Fibroblast of the conjunctiva (primary cell): ENCODE measurements around the gene SUDS3.
A peak's percentile ranks its signal among the peaks of the same experiment; 100 is the strongest.
"Not testable (repeated sequence)": the region's sequence is repeated elsewhere in the genome, so short reads cannot be mapped to it uniquely, and the experiment has no call there.

Experiments
- DNase-seq: peaks from one replicate; pipeline ENCODE4 v3.0.0-alpha.2; 2010; ENCODE audit warnings: low read depth

Gene SUDS3

DNA sequence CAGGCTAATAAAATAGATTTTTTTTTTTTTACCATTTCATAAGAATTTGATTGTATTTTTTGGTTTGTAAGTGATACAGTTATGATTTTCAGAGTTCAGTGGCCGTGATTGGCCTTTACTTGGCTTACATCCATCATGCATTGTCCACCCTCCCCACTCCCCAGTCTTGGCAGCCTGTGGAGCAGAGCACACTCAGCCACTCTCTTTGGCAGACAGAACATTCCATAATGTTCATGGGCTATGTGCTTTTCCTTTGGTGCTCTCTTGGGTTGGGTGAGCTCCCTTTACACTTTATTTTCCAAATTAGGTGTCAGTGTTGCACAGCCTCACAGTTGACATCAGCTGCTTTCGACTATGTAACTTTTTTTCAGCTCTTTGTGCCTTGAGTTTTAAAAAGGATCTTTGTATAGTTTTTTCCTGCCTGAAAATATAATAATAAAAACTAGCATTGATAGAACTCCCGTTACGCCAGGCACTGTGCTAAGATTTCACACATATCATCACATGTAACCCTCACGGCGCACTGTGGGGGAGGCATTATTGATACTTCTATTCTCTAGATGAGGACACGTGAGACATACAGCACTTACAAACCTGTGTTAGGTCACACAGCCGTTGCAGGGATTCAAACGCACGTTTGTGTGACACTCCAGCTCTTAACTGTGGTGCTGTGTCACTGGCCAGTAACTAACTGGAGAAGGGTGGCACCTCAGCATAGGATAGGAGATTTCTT lies 21.5 kb downstream of the SUDS3 start:
- DNase-seq: no peak

DNA sequence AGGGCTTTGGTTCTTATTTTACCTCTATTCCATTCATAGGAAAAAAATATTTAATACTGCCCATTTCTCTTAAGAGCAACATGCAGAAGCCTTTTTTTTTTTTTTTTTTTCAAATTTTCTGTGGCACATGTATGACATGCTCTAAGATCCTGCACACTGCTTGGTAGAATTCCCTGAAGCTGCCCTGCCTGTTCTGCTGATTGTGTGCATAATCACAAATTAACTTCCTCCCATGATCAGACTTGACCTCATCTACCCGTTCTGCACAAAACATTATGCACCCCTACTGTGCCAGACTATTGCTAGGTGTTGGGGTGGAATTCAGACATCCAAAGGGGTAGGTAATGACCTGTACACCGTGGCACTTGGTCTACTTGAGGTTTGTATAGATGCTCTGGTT lies 22.2 kb downstream of the SUDS3 start:
- DNase-seq: no peak

DNA sequence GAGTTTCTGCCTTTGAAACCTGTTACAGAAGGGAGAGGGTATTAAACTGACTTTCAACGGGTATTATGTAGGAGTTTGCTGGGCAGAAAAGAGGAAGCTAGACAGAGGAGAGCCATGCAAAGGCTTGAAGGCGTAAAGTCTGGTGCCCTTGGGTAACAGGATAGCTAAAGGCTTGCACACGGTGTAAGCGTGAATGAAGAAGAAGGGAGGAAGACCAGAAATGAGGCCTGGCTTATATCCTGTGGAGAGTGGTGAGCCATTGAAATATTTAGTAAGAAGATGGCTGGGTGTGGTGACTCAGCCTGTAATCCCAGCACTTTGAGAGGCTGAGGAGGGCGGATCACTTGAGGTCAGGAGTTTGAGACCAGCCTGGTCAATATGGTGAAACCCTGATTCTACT lies 22.6 kb downstream of the SUDS3 start:
- DNase-seq: no peak

DNA sequence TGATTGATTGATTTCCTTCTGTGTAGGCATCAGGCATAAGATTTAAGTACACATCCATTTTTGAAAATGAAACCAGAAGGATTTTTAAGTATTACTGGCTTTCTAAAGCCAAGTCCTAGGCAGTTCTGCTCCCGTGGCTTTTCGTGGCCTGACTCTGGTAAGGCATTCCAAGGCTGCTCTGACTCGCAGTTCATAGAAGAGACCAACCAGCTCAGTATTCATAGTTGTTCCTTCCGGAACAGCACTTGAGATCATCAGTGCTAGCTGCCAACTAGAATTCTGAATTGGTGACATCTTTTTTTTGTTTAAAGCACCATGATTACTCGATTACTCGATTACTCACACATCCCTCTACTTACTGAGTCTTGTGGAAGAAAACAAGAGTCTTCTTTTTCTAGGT lies 25.9 kb downstream of the SUDS3 start:
- DNase-seq: peak; percentile 32

DNA sequence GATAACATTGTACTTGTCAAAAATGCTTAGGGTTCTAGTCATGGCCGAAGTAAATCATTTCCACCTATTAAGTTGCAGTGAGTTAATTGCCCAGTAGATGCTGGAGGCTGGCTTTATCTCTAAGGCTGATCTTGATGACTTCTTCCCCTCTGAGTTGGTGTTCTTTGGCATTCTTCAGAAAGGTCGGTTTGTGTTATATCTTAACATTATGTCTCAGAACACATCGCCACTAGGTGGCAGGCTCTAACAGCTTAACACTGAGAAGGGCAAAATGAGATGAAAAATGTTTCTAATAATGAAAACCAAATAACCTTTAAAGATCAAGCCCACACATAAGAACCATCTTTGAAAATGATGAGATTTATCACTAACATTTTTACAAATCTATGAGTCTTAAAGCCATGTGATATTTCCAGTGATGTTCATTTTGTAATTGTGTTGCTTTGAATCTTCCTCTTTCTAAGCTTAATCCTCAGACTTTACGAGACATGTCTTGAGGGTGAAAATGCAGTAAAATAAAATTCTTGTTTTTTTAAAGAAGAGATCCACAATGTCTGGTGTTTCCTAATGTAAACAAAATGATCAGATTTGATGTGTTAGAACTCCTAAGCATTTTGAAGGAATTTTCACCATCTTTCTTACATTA lies 28.6 kb downstream of the SUDS3 start:
- peak; percentile 41 for DNase-seq

DNA sequence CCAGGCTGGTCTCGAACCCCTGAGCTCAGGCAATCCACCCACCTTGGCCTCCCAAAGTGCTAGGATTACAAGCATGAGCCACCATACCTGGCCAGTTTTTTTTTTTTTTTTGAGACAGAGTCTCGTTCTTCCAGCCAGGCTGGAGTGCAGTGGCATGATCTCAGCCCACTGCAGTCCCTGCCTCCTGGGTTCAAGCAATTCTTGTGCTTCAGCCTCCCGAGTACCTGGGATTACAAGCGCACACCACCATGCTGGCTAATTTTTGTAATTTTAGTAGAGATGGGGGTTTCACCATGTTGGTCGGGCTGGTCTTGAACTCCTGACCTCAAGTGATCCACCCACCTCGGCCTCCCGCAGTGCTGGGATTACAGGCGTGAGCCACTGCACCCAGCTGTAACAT lies 31.9 kb downstream of the SUDS3 start:
- not testable (repeated sequence) for DNase-seq

DNA sequence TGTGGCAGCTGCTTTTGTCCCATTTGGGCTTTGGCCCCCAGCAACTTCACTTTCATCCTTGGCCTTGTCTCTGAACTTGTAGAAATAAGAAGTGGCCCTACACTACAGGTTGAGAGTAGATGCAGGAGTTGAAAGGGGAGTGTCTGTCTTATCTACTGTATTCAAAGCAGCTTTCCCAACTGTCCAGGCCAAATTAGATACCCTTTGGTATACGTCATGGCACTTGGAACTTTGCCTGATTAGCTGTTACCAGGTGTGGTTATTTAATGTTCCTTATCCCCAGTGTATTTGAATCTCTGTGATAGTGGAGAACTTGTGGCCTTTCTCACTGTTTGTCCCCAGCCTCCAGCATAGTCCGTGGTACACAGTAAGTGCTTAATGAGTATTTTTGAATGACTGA lies 33.5 kb downstream of the SUDS3 start:
- DNase-seq: no peak

DNA sequence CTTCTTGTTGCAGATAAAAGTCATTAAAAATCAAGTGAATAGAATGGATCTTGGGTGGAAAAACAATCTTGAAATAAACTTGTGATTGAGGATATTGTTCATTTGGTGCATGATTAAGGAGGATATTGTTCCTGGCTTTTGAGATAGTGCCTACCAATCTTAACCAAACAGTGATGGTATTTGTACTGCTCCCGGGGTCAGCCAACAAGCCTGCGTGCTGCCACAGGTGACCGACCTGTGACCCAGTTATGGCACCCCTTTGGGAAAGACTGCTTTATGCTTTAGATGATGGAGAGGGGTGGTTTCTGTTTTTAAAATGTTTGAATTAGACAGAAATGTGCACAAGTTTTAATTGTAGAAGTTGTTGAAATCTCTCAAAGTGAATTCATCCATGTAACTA lies 41.6 kb downstream of the SUDS3 start:
- no peak for DNase-seq

DNA sequence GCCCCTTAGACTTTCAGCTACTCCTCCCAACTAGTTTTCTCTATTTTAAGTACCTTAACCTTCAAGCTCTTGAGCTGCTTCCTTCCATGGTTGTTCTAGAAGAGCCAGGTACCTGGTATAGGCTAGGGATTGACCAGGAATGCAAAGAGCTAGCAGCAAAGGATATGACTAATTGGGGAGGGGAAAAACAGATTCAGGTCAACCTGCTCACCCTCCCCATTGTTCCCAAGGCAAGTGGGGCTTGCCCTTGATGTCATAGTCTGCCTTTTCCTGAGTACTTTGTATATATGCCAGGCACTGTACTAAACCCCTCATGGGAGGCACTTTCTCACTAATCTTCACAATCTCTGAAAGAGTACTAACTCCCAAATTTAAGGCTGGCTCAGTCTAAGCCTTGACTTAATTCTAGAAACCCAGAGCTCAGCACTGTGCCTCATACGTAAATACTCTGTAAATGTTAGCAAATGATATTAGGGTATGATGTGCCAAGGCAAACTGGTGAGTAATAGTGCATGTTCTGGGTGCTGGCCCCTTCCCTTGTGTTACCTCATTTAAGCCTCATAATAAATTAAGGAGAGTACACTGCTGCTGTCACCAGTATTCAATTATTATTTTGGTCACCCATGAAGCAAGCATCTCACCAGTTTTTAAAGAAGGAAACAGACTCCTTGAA lies 42.2 kb downstream of the SUDS3 start:
- no peak for DNase-seq

DNA sequence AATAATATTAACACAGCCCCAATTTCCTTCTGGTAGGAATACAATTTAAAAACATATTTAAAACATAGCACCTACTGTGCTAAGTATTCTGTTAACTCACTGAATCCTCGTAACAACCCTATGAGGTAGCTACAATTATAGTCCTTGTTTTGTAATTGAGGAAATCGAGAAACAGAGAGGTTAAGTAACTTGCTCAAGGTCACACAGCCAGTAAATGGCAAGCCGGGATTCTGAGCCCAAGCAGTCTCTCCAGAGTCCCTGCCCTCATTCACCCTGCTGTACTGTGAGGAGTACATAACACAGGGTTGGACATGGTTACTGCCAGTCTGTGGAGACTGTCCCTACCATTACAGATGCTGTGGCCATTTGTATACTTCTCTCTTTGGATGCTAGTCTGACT lies 44.3 kb downstream of the SUDS3 start:
- no peak for DNase-seq

DNA sequence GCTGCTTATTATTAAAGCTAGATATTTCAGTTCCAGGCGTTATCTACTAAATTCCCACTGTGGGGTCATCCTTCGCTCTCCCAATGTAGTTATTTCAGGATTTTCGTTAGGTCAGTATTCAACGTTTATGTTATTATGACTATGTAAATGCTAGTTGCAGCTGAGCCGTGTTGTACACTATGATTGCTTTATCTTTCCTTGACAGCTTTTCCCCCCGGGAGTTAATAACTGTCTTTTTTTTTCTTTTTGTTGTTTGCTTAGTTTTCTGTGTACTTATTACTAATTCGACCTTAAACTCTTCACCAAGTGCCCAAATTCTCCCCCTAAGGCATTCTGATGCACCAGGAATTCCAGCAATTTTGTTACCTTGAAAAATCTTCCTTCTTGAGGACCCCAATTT lies 48.5 kb downstream of the SUDS3 start:
- DNase-seq: no peak

DNA sequence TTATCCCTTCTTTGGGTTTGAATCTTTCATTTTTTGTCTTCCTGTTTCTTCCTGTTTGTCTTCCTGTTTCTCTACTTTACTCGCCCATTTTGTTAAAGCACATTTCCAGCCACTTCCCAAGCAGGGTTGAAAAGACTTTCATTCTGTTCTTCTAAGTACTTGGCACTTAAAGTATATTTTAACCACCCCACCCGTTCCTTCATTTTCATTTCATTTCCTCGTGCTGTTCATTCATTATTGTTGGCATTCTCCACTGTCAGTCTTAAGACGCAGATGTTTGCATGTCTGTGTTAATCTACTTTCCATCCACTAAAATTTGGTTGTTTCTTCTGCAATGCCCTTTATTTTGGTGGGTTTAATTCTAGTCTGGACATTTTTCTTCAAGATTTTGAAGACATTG lies 49.0 kb downstream of the SUDS3 start:
- DNase-seq: no peak

DNA sequence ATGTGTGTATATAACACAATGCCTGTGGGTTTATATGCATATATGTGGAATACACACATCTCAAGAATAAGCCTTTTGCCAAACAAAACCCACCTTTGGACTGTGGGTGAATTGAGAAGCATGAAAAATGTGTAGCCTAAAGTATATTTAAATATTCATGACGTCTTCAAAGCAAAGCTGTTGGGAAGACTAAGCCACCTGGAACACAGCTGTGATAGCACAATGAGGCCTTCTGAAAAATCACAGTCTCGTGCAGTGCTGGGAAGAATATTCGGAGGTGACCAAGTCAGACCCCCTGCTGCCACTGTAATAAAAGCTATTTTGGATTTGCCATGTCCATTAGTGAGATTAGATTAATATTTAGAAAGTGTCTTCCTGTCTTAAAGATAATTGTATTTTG lies 51.5 kb downstream of the SUDS3 start:
- no peak for DNase-seq

DNA sequence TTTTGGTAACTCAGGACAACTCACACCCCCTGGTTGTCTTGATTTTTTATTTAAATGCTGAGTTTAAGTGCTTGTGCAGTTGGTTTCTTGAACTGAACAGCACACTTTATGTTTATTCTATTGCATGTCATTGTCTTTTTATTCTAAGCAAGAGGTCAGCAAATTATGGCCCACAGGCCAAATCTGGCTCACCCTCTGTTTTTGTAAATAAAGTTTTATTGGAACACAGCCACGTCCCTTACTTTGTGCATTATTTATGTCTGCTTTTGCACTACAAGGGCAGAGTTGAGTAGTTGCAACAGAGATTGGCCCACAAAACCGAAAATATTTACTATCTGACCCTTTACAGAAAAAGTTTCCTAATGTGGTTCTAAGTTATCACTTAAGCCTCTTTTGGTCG lies 52.3 kb downstream of the SUDS3 start:
- no peak for DNase-seq

DNA sequence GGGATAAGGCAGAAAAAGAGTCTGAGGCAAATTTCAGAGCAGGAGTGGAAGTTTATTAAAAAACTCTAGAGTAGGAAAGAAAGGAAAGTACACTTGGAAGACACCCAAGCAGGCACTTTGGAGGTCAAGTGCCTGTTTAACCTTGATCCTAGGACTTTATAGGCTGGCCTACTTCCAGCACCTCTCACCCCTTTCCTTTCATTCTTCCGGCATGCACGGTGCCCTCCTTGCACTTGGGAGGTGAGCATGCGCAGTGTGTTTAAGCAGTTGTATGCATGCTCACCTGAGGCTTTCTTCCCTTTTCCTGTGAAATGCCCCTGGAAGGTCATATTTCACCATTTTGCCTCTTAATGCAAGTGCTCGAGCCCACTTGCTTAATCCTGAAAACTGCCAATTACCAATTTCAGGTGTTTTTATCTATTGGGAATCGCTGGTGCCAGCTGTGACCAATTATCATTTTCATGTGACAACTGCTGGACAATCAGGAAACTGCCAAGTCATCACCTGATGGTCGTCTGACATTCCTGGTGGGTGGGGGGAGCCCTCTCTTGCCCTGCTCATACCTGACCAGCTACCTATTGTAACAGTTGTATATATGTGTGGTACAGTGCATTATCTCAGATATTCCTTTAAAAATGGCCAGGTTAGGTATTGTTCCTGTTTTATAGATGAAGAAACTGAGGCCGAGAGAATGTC lies 53.5 kb downstream of the SUDS3 start:
- DNase-seq: no peak

DNA sequence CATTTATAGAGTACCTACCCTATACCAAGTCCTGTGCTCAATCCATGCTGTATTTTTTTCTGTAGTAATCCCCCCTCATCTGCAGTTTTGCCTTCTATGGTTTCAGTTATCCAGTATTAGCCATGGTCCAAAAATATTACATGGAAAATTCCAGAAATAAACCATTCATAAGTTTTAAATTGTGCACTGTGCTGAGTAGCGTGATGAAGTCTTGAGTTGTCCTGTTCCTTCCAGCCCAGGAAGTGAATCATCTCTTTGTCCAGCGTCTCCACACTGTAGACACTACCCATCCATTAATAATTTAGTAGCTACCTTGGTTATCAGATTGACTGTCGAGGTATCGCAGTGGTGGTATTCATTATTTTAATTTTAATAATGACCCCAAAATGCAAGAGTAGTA lies 54.2 kb downstream of the SUDS3 start:
- DNase-seq: no peak

DNA sequence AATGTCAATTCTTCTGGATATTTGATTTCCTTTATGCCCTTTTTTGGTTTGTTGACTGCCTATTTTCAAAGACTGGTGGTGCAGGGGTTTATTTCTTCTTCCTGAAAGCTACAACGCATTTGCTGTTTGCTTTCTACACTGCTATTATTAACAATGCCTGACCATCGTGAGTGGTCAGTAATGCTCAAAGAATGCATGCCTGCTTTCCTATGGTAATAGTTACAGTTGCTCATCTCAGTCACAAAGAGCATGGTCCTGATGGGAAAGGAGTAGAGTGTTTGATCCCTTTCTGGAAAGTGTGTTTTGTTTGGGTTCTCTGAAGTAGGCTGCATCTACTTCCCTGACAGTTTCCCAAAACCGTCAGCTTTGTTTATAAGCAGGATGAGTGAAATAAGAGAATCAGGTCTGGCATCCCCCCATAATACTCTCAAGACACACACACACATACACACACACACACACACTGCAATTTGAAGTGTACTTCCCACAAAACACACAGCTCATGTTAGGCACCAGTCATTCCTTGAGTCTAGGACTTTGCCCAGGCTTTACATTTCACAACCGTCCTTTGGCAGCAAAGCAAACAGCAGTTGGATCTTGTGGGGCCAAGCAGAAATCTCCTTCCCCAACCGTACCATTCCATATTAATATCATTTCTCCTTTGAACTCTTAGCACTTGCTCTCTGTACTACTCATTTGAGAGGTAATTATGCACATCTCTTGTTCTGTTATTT lies 56.6 kb downstream of the SUDS3 start:
- DNase-seq: no peak

DNA sequence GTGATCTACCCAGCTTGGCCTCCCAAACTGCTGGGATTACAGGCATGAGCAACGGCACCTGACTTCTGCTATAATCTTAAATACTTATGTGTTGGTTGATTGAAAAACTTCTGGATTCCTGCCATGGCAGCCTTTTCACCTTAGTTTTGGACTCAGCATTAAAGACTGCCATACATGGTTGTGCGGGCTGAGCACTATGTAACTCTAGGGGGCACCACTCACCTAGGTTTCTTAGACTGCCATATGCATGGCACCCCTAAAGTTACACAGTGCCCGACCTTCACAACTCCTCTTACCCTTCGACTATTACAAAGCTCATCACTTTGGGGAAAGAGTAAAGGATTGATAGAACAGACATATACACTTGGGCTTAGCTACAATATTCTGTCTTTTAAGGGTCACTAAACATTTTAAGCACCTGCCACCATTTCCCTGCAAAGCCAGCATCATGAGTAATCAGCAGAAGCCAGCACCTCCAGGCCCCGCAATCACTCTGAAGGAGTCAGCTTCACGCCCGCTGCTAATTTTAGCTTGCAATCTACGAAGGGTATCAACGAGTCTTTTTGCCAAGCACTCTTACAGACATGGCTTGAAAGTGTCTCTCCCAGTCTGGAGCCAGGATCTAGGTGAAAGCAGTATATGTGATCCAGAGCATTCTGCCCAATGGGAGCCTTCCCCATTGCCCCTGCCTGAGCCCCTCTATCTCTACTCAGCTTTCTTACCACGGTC lies 59.8 kb downstream of the SUDS3 start:
- no peak for DNase-seq

DNA sequence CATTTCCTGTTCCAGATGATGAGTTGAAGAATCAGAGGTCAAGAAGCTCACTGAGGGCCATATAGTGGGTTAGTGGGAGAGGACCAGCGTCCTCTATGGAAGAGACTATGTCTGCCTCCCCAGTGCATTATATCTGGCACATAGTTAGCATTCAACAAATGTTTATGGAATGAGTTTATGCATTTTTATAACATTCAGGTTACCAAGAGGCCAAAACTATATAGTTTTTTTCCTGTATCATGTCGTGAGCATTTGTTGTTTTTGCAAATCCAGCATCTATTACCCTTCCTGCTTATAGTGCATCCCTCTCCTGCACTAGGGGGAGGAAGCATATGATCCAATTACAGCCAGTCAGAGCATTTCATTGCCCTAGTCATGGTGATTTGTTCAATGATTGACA lies 60.6 kb downstream of the SUDS3 start:
- no peak for DNase-seq

DNA sequence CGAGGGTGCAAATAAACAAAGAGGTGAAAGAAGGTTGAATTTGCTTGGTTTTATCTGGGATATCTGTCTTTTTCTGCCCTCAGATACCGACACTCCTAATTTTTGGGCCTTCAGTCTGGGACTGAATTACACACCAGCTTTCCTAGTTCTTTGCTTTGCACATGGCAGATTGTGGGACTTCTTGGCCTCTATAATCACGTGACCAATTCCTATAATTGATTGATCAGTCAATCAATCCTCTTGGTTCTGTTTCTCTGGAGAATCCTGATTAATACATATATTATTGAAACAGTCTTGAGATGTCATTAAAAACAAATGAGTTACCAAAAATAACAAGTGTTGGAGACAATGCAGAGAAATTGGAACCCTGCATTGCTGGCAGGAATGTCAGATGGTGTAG lies 62.7 kb downstream of the SUDS3 start:
- no peak for DNase-seq

DNA sequence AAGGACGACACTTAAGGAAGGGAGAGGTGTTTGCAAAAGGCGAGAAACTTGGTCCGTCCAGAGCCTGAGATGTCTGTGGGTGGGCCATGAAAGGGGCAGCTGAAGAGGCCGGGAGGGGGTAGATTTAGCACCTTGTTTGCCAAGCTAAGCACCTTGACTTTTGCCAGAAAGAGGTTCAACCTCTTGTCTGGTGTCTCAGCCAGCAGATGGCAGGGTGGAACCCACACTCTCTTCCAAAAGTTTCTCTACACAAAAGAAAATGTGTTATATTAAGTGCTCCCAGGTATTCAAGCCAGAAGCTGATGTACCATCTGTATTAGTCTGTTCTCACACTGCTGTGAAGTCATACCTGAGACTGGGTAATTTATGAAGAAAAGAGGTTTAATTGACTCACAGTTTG lies 69.9 kb downstream of the SUDS3 start:
- no peak for DNase-seq

DNA sequence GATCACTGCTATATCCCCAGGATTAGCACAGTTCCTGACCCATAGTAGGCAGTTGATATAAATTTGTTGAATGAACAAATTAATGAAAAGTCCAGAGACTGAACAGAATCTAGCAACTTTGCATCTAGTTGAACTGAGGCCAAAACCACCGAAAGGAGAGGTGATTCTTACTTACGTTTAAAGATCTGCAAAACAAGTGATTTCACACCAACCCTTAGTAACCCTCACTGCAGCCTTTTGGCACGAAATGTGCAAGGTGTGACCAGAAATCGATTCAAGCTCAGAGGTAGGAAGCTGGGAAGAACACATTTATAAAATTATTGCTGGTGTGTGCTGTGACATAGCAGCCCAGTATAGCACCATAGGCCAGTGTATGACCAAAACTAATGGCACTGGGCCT lies 70.8 kb downstream of the SUDS3 start:
- no peak for DNase-seq
